HCT116 (cell line): Measurements from ENCODE around the gene DEGS1. TPM values are rescaled to one million over a fixed set of nuclear protein-coding genes. Genes with fewer than 3 reads are reported as not detected.

Source experiments
- ATAC-seq: fragments of 200-7000 bp; cut with Tn5 transposase; 2 replicates; pipeline ENCODE4 v1.9.1; 2020; ENCODE audit warnings: mild to moderate bottlenecking, moderate library complexity
- BruUV-seq: library from RNA; stranded (reverse); fragments of 400-500 nt; replicated peaks from 2 replicates; lab custom pipeline; 2021; lab: Mats Ljungman, UMichigan
- CTCF ChIA-PET: fragments of 300-600 bp; sonication (Branson Sonifier 250); formaldehyde crosslinking; loops from one replicate; lab custom pipeline; 2021; ENCODE audit warnings: antibody characterized with exemption; lab: Charles Lee
- POLR2A ChIA-PET: fragments of 300-600, 350-600 bp; sonication (Branson Sonifier 250); formaldehyde crosslinking; loops from one replicate; lab custom pipeline; 2021; ENCODE audit warnings: antibody characterized with exemption; lab: Charles Lee
- RAD21 ChIA-PET, 2 experiments: fragments of 300-600 bp; sonication (Branson Sonifier 250); formaldehyde crosslinking; loops; one replicate each; lab custom pipeline; 2023; ENCODE audit warnings: low total read pairs in 2 of 2; ENCODE audit not compliant: uncharacterized antibody in 2 of 2, unreplicated experiment in 2 of 2, low non-redundant PET in 1 of 2; lab: Charles Lee
- DNase-seq: peaks from one replicate; pipeline ENCODE4 v3.0.0-alpha.2; 2010; ENCODE audit warnings: low read depth, low spot score
- H2AFZ ChIP-seq: fragments of 200-600 bp; shearing (Covaris generic), sonication (generic); 2 replicates; pipeline ENCODE4 v1.6.1; 2017; ENCODE audit warnings: low read depth, mixed run types, mixed read lengths, antibody characterized with exemption, low read length; ENCODE audit not compliant: poor library complexity, severe bottlenecking
- H3K27ac ChIP-seq: 2 replicates; pipeline ENCODE4 v1.5.1; 2012; ENCODE audit warnings: low read depth, low read length
- H3K27me3 ChIP-seq: fragments of 200-600 bp; sonication (generic); 2 replicates; pipeline ENCODE4 v1.6.1; 2016; ENCODE audit warnings: mixed run types, low read length, mixed read lengths; ENCODE audit not compliant: insufficient read depth
- H3K36me3 ChIP-seq, 2 experiments: fragments of 200-500 bp in 1 of 2; fragments of 200-600 bp in 1 of 2; sonication (Bioruptor generic) in 1 of 2; sonication (generic) in 1 of 2; 2 replicates each; pipeline versions ENCODE4 v1.5.1 to v1.6.1; 2014 to 2016; ENCODE audit warnings: low read length in 2 of 2, inconsistent platforms in 1 of 2, mixed read lengths in 1 of 2, mixed run types in 1 of 2; ENCODE audit not compliant: insufficient read depth in 2 of 2, control insufficient read depth in 1 of 2
- H3K4me1 ChIP-seq, 2 experiments: fragments of 200-600 bp in 1 of 2; sonication (generic) in 1 of 2; 2 replicates each; pipeline versions ENCODE4 v1.5.1 to v1.6.1; 2012 to 2017; ENCODE audit warnings: low read length in 2 of 2, inconsistent platforms in 1 of 2, mild to moderate bottlenecking in 1 of 2, mixed read lengths in 1 of 2, mixed run types in 1 of 2, moderate library complexity in 1 of 2; ENCODE audit not compliant: insufficient read depth in 2 of 2, control insufficient read depth in 1 of 2
- H3K4me2 ChIP-seq: fragments of 200-600 bp; sonication (generic); 2 replicates; pipeline ENCODE4 v1.6.1; 2017; ENCODE audit warnings: mixed run types, low read length, mixed read lengths
- H3K4me3 ChIP-seq, 2 experiments: fragments of 200-600 bp in 1 of 2; sonication (generic) in 1 of 2; replicated peaks in 1 of 2; 2 replicates each; pipeline ENCODE4 v1.5.1; 2011 to 2016; ENCODE audit warnings: low read length in 2 of 2, control low read depth in 1 of 2, low read depth in 1 of 2, mild to moderate bottlenecking in 1 of 2, mixed read lengths in 1 of 2, mixed run types in 1 of 2
- H3K79me2 ChIP-seq: fragments of 200-600 bp; sonication (generic); 2 replicates; pipeline ENCODE4 v1.6.1; 2017; ENCODE audit warnings: mild to moderate bottlenecking, mixed run types, low read length, moderate library complexity, mixed read lengths; ENCODE audit not compliant: insufficient read depth
- H3K9ac ChIP-seq: fragments of 200-600 bp; sonication (generic); 2 replicates; pipeline ENCODE4 v1.6.1; 2016; ENCODE audit warnings: low read length, mixed read lengths
- H3K9me2 ChIP-seq: fragments of 200-600 bp; sonication (generic), shearing (Covaris generic); 2 replicates; pipeline ENCODE4 v1.6.1; 2017; ENCODE audit warnings: mixed run types, mild to moderate bottlenecking, moderate library complexity; ENCODE audit not compliant: insufficient read depth
- H3K9me3 ChIP-seq, 2 experiments: fragments of 200-500 bp in 1 of 2; fragments of 200-600 bp in 1 of 2; sonication (Bioruptor generic) in 1 of 2; sonication (generic) in 1 of 2; 2 replicates each; pipeline ENCODE4 v1.6.1; 2014 to 2017; ENCODE audit warnings: low read length in 2 of 2, mixed read lengths in 2 of 2, inconsistent platforms in 1 of 2, low read depth in 1 of 2, mild to moderate bottlenecking in 1 of 2, mixed run types in 1 of 2, moderate library complexity in 1 of 2; ENCODE audit not compliant: control insufficient read depth in 1 of 2, insufficient read depth in 1 of 2
- H4K20me1 ChIP-seq: fragments of 200-600 bp; sonication (generic), shearing (Covaris generic); 2 replicates; pipeline ENCODE4 v1.6.1; 2017; ENCODE audit warnings: mixed run types, mild to moderate bottlenecking, moderate library complexity; ENCODE audit not compliant: insufficient read depth
- CEBPB ChIP-seq: IDR thresholded peaks from 2 replicates; pipeline ENCODE4 v1.6.1; 2012; ENCODE audit warnings: low read depth
- EGR1 ChIP-seq: IDR thresholded peaks from 2 replicates; pipeline ENCODE4 v1.6.1; 2012; ENCODE audit warnings: low read depth
- FOSL1 ChIP-seq: IDR thresholded peaks from 2 replicates; pipeline ENCODE4 v1.6.1; 2012; ENCODE audit warnings: low read depth
- JUND ChIP-seq: IDR thresholded peaks from 2 replicates; pipeline ENCODE4 v1.6.1; 2012
- POLR2A ChIP-seq: IDR thresholded peaks from 2 replicates; pipeline ENCODE4 v1.7.0; 2011; ENCODE audit warnings: borderline replicate concordance; ENCODE audit not compliant: insufficient read depth, insufficient read length; ENCODE audit errors: extremely low read depth
- SIN3A ChIP-seq: IDR thresholded peaks from 2 replicates; pipeline ENCODE4 v1.6.1; 2012; ENCODE audit warnings: low read depth
- SRF ChIP-seq: IDR thresholded peaks from 2 replicates; pipeline ENCODE4 v1.6.1; 2012; ENCODE audit warnings: low read depth
- TCF7L2 ChIP-seq: IDR thresholded peaks from 2 replicates; pipeline ENCODE4 v1.7.0; 2011; ENCODE audit warnings: borderline replicate concordance, inconsistent platforms; ENCODE audit not compliant: insufficient read depth, insufficient read length; ENCODE audit errors: extremely low read depth
- ZFX ChIP-seq: fragments of 450-650 bp; IDR thresholded peaks from 2 replicates; pipeline ENCODE4 v1.6.1; 2017
- ZNF274 ChIP-seq: fragments of 200-500 bp; sonication (Bioruptor generic); IDR thresholded peaks from 2 replicates; pipeline ENCODE4 v1.6.1; 2014; ENCODE audit warnings: mild to moderate bottlenecking, low read depth, low read length, inconsistent platforms
- intact Hi-C: fragments of 100-400 bp; cut with micrococcal nuclease; formaldehyde crosslinking; loops from 2 replicates; pipeline ENCODE4 v1.10.0; 2022
- total RNA-seq: library from RNA; stranded (reverse); gene quantifications from one replicate; pipeline ENCODE4 v1.2.1, GENCODE V29; 2021; ENCODE audit not compliant: unreplicated experiment
- TF ChIP-seq, protein P1 (sequence below): IDR thresholded peaks from 2 replicates; pipeline ENCODE4 v1.6.1; 2012; ENCODE audit warnings: low read depth
- TF ChIP-seq, protein P2 (sequence below): IDR thresholded peaks from 2 replicates; pipeline ENCODE4 v1.6.1; 2012
- TF ChIP-seq, protein P3 (sequence below), 3 experiments: fragments of 200-600 bp in 1 of 3; sonication (generic) in 1 of 3; IDR thresholded peaks in 2 of 3; conservative IDR thresholded peaks in 1 of 3; 2 replicates each; pipeline ENCODE4 v1.5.1; 2012 to 2017; ENCODE audit warnings: low read depth in 2 of 3, low read length in 2 of 3, antibody characterized with exemption in 1 of 3, borderline replicate concordance in 1 of 3, control low read depth in 1 of 3, mild to moderate bottlenecking in 1 of 3, mixed read lengths in 1 of 3, mixed run types in 1 of 3, moderate library complexity in 1 of 3; ENCODE audit not compliant: insufficient read depth in 1 of 3
- TF ChIP-seq, protein P4 (sequence below): IDR thresholded peaks from 2 replicates; pipeline ENCODE4 v1.6.1; 2012

The DEGS1 gene
- total RNA-seq, 1 experiment from 2014 or later, result 23.1 TPM

DNA sequence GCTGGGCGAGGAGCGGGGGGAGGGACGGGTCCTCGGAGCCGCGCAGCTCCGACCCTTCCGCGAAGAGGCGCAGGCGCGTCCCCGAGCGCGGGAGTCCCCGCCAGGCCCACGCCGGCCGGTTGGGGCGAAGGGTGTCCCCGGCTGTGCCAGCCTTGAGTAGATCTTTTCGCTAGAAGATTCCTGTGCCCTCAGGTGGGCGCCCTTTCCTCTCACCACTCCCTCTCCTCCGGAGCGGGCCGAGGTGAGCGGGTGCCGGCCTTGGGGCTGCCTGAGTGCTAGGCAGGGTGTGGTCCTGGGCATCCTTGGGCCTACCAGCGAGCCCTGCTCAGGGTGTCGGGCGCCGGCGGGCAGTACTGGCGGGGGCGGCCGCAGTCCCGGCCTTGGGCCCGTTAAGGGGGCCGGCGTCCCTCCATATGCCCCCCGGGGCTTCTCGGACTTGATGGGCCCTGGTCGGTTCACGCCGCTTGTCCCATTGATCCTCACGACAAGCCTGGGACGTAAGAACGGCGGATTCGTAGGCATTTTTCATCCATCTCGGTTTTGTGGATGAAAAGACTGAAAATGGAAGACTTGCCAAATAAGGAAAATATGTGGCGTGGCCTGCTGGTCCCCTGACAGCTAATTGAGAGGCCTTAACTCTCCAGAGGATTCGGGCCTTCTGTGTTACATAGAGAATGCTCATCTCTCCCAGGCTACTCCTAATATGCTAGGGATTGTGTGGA is 712 bp downstream of the DEGS1 start:
- intact Hi-C loops, result no loop called here
- no TSS peak for BruUV-seq
- peak overlapping the region; percentile 86 for H3K27ac ChIP-seq

DNA sequence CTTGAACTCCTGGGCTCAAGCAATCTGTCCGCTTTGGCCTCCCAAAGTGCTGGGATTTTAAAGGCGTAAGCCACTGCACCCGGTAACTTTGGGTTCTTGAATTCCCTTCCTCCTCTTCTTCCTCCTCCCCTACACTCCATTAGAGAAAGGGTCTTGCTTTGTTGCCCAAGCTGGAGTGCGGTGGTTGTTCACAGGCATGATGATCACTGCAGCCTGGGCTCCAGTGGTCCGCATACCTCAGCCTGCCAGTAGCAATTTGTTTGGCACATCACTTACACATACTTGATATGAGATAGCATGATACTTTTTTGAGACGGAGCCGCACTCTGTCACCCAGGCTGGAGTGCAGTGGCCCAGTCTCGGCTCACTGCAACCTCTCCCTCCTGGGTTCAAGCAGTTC is 2.2 kb downstream of the DEGS1 start:
- Histone ChIP-seq H3K27ac (no peak overlapping the region), H2AFZ (no peak overlapping the region), H3K4me2 (no peak overlapping the region), H3K36me3 (0 out of 4 replicates have a peak, but pooled peaks cover 0 to 4% of the 10 kb centered on the region in 2 experiments), H3K27me3 (no peaks in the 10 kb centered on the region), H4K20me1 (no peaks in the 10 kb centered on the region), H3K79me2 (peaks cover 67% of the 10 kb centered on the region), H3K9me3 (no peaks in the 10 kb centered on the region), H3K4me3 (no peak overlapping the region), H3K4me1 (peaks cover 2 to 23% of the 10 kb centered on the region in 2 experiments; a peak in 3 of 4 replicates), H3K9me2 (no peaks in the 10 kb centered on the region), H3K9ac (no peak overlapping the region)
- CTCF ChIA-PET, result no interaction called here
- DNase-seq (no peak), ATAC-seq (no peak)
- intact Hi-C loops, result no loop called here
- POLR2A ChIA-PET, result no interaction called here
- RAD21 ChIA-PET, result no interaction called here
- BruUV-seq, result no TSS peak
- TF ChIP-seq SRF, result no peak
- TF ChIP-seq ZNF274, result no peak
- TF ChIP-seq, protein P1, sequence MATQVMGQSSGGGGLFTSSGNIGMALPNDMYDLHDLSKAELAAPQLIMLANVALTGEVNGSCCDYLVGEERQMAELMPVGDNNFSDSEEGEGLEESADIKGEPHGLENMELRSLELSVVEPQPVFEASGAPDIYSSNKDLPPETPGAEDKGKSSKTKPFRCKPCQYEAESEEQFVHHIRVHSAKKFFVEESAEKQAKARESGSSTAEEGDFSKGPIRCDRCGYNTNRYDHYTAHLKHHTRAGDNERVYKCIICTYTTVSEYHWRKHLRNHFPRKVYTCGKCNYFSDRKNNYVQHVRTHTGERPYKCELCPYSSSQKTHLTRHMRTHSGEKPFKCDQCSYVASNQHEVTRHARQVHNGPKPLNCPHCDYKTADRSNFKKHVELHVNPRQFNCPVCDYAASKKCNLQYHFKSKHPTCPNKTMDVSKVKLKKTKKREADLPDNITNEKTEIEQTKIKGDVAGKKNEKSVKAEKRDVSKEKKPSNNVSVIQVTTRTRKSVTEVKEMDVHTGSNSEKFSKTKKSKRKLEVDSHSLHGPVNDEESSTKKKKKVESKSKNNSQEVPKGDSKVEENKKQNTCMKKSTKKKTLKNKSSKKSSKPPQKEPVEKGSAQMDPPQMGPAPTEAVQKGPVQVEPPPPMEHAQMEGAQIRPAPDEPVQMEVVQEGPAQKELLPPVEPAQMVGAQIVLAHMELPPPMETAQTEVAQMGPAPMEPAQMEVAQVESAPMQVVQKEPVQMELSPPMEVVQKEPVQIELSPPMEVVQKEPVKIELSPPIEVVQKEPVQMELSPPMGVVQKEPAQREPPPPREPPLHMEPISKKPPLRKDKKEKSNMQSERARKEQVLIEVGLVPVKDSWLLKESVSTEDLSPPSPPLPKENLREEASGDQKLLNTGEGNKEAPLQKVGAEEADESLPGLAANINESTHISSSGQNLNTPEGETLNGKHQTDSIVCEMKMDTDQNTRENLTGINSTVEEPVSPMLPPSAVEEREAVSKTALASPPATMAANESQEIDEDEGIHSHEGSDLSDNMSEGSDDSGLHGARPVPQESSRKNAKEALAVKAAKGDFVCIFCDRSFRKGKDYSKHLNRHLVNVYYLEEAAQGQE, result no peak
- no peak for TF ChIP-seq JUND
- TF ChIP-seq FOSL1, result no peak
- TF ChIP-seq CEBPB, result no peak
- TF ChIP-seq, protein P2, sequence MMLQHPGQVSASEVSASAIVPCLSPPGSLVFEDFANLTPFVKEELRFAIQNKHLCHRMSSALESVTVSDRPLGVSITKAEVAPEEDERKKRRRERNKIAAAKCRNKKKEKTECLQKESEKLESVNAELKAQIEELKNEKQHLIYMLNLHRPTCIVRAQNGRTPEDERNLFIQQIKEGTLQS, result no peak
- TF ChIP-seq, protein P3, sequence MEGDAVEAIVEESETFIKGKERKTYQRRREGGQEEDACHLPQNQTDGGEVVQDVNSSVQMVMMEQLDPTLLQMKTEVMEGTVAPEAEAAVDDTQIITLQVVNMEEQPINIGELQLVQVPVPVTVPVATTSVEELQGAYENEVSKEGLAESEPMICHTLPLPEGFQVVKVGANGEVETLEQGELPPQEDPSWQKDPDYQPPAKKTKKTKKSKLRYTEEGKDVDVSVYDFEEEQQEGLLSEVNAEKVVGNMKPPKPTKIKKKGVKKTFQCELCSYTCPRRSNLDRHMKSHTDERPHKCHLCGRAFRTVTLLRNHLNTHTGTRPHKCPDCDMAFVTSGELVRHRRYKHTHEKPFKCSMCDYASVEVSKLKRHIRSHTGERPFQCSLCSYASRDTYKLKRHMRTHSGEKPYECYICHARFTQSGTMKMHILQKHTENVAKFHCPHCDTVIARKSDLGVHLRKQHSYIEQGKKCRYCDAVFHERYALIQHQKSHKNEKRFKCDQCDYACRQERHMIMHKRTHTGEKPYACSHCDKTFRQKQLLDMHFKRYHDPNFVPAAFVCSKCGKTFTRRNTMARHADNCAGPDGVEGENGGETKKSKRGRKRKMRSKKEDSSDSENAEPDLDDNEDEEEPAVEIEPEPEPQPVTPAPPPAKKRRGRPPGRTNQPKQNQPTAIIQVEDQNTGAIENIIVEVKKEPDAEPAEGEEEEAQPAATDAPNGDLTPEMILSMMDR (IDR thresholded peaks at IDR 0.05 in 2 of 3, conservative IDR thresholded peaks at IDR 0.05 in 1 of 3; ENCODE audit: borderline replicate concordance in 1 of 3, insufficient read depth in 1 of 3, low read depth in 2 of 3, low read length in 2 of 3), result no peak
- TF ChIP-seq POLR2A, result no peak

More for the DNA sequence above, 712 bp downstream of the DEGS1 start:
- peak overlapping the region; percentile 90 for H3K4me2 ChIP-seq
- H3K79me2 ChIP-seq, result peaks cover 53% of the 10 kb centered on the region
- peak overlapping the region; percentile 78 to 89 for H3K4me3 ChIP-seq
- peak overlapping the region; percentile 90 for H3K9ac ChIP-seq
- POLR2A ChIA-PET, result no interaction called here
- no peaks in the 10 kb centered on the region for H3K36me3 ChIP-seq
- peak; percentile 78 for ATAC-seq
- no peaks in the 10 kb centered on the region for H3K27me3 ChIP-seq
- CTCF ChIA-PET, result no interaction called here
- DNase-seq, result no peak
- H2AFZ ChIP-seq, result peak overlapping the region; percentile 32
- H3K9me2 ChIP-seq, result no peaks in the 10 kb centered on the region
- RAD21 ChIA-PET, result interaction anchor here in 1 of 2 experiments (1.2 kb wide), 1 partner anchor 146 kb away, joined by 3 read pairs; the partner anchor contains the start of gene NVL
- H3K9me3 ChIP-seq, result no peaks in the 10 kb centered on the region
- TF ChIP-seq, protein P2, result no peak
- TF ChIP-seq SRF (peak; percentile 97), SIN3A (peak; percentile 32; the same call in 1 of the 2 replicates), ZFX (peak; percentile 95), EGR1 (peak; percentile 59), TCF7L2 (no peak)
- TF ChIP-seq, protein P4, sequence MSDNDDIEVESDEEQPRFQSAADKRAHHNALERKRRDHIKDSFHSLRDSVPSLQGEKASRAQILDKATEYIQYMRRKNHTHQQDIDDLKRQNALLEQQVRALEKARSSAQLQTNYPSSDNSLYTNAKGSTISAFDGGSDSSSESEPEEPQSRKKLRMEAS, result peak; percentile 55
- TF ChIP-seq, all 23 proteins: peak for 5
- Histone ChIP-seq H4K20me1 (no peaks in the 10 kb centered on the region), H3K4me1 (peaks cover 2 to 23% of the 10 kb centered on the region in 2 experiments; a peak in 3 of 4 replicates)
